Mesothelial cell of epicardium (in vitro differentiated cells): ENCODE results near the gene KIAA1549. TPM values are rescaled to one million over a fixed set of nuclear protein-coding genes. Genes with fewer than 3 reads are reported as not detected.

Source experiments
- DNase-seq, 2 experiments: peaks; one replicate each; pipeline ENCODE4 v3.0.0; 2021; ENCODE audit warnings: low spot score in 2 of 2; ENCODE audit not compliant: unreplicated experiment in 2 of 2
- H3K27ac Mint-ChIP-seq: 2 replicates; pipeline ENCODE4 v1.8.0; 2021; ENCODE audit warnings: mixed read lengths
- H3K27me3 Mint-ChIP-seq: 2 replicates; pipeline ENCODE4 v1.8.0; 2021; ENCODE audit warnings: low read depth, mixed read lengths
- H3K36me3 Mint-ChIP-seq: 2 replicates; pipeline ENCODE4 v1.8.0; 2021; ENCODE audit warnings: mixed read lengths
- H3K4me1 Mint-ChIP-seq: 2 replicates; pipeline ENCODE4 v1.8.0; 2021; ENCODE audit warnings: mixed read lengths
- H3K4me3 Mint-ChIP-seq: 2 replicates; pipeline ENCODE4 v1.8.0; 2021; ENCODE audit warnings: mild to moderate bottlenecking, moderate library complexity, mixed read lengths
- H3K9me3 Mint-ChIP-seq: 2 replicates; pipeline ENCODE4 v1.8.0; 2021; ENCODE audit warnings: mixed read lengths
- CTCF ChIP-seq: fragments of 200-600 bp; sonication (generic); IDR thresholded peaks from one replicate; pipeline ENCODE4 v1.5.0; 2021; ENCODE audit warnings: antibody characterized with exemption; ENCODE audit not compliant: unreplicated experiment
- total RNA-seq: library from RNA; stranded (reverse); gene quantifications from 3 replicates; pipeline ENCODE4 v1.2.1, GENCODE V29; 2021

Gene KIAA1549
- total RNA-seq, 1 donor from 2014 or later: 34.8 TPM

- no peaks in the 10 kb centered on the region for H3K27me3 Mint-ChIP-seq
- no peaks in the 10 kb centered on the region for H3K9me3 Mint-ChIP-seq
- peaks cover 27% of the 10 kb centered on the region for H3K4me1 Mint-ChIP-seq
- peaks cover 59% of the 10 kb centered on the region for H3K36me3 Mint-ChIP-seq
- no peak overlapping the region for H3K4me3 Mint-ChIP-seq
- no peak for DNase-seq
- TF ChIP-seq CTCF: no peak
- no peak overlapping the region for H3K27ac Mint-ChIP-seq
These were observed 85.5 kb downstream of the KIAA1549 start for GRCh38 chr7:138895679-138896078.

DNA sequence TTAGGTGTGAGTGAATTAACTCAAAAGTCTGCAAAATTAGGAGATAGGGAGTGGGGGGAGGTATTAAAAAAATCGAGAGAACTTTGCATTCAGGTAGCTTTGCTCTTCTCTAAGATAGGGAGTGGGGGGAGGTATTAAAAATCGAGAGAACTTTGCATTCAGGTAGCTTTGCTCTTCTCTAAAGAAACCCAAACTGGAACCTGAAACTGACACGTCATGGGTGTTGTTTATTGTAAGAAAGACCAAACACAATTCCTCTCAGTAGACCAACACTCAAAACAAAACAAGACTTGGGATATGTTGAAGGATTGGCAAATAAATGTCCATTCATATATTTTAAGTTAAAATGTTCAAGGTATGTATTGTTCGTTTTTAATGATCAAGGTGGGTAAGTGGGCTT, 87.9 kb downstream of the KIAA1549 start:
- no peak overlapping the region for H3K4me3 Mint-ChIP-seq
- H3K27me3 Mint-ChIP-seq: no peaks in the 10 kb centered on the region
- H3K27ac Mint-ChIP-seq: no peak overlapping the region
- H3K36me3 Mint-ChIP-seq: peaks cover 39% of the 10 kb centered on the region
- peaks cover 36% of the 10 kb centered on the region for H3K4me1 Mint-ChIP-seq
- H3K9me3 Mint-ChIP-seq: no peaks in the 10 kb centered on the region
- TF ChIP-seq CTCF: no peak
- no peak for DNase-seq

- Mint-ChIP-seq H3K27ac (no peak overlapping the region), H3K27me3 (no peaks in the 10 kb centered on the region), H3K4me3 (no peak overlapping the region), H3K4me1 (peaks cover 39% of the 10 kb centered on the region), H3K9me3 (no peaks in the 10 kb centered on the region), H3K36me3 (peaks cover 38% of the 10 kb centered on the region)
- no peak for DNase-seq
- no peak for TF ChIP-seq CTCF
These were observed 88.4 kb downstream of the KIAA1549 start for GRCh38 chr7:138892812-138893211.

DNA sequence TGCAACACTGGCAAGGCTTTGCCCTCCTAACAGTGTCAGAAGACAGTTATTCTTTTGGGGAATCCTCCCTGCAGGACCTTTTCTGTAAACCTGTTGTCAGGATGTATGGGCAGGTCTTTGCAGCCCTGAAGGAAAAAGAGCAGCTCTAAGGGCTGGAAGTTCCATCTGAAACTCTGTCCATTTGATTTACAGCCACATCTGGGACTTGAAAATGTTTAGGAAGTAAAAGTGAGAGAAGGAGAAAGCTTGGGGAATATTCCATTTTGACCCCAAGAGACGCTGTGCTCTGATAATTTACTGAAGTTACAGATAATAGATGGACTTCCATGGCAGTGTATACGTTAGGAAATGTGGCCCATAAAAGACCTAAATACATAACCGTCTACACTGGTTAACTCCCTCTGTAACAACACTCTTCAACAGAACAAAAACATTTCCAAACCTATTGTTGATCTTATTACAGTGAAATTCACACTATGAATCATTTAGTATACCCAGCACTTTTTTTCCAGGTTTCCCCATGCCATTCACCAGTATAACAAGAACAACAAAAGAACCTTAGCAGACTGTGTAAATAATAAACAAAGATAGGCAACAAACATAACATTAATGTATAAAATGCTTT, 89.1 kb downstream of the KIAA1549 start:
- H3K4me1 Mint-ChIP-seq: peaks cover 45% of the 10 kb centered on the region
- TF ChIP-seq CTCF: no peak
- no peaks in the 10 kb centered on the region for H3K9me3 Mint-ChIP-seq
- peak overlapping the region; percentile 87 for H3K27ac Mint-ChIP-seq
- DNase-seq: no peak
- peaks cover 34% of the 10 kb centered on the region for H3K36me3 Mint-ChIP-seq
- peak overlapping the region; percentile 18 for H3K4me3 Mint-ChIP-seq
- H3K27me3 Mint-ChIP-seq: no peaks in the 10 kb centered on the region

DNA sequence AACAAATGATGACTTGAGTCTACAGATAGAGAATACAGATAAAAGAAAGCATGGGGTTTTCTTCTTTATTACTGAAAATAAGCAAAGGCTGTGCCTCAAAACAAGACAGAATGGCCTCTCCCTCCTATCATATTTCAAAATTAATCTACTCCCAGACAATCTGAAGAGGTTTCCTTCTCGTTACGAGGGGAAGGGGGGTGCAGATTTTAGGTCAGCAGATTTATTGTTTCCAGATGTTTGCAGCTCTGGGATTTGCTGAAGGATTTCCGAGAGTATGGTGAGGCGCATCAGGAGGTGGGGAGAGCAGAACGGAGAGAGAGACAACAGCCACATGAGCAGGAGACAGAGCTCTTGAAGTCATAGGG, 89.8 kb downstream of the KIAA1549 start:
- no peak for DNase-seq
- peak overlapping the region; percentile 87 for H3K27ac Mint-ChIP-seq
- H3K9me3 Mint-ChIP-seq: no peaks in the 10 kb centered on the region
- H3K4me1 Mint-ChIP-seq: peaks cover 47% of the 10 kb centered on the region
- H3K36me3 Mint-ChIP-seq: peaks cover 30% of the 10 kb centered on the region
- no peaks in the 10 kb centered on the region for H3K27me3 Mint-ChIP-seq
- H3K4me3 Mint-ChIP-seq: peak overlapping the region; percentile 18
- no peak for TF ChIP-seq CTCF
